NCI-H1092 treated with DMSO at 0.1 percent for 48 hours (cell line): Measurements from ENCODE around the gene PLCG2.
"Not testable (repeated sequence)": the region's sequence is repeated elsewhere in the genome, so short reads cannot be mapped to it uniquely, and the experiment has no call there.

Source experiments
- DNase-seq: peaks from one replicate; lab custom pipeline; 2025; lab: John Stamatoyannopoulos, UW

The PLCG2 gene

GRCh38 chr16:81790277-81790676, 11.2 kb downstream of the PLCG2 start:
- DNase-seq, result no peak

GRCh38 chr16:81790830-81791435, 11.8 kb downstream of the PLCG2 start:
- DNase-seq, result no peak

- no peak for DNase-seq
Observed at GRCh38 chr16:81792828-81793227, 13.7 kb downstream of the PLCG2 start.

- no peak for DNase-seq
Observed at GRCh38 chr16:81795193-81795592, 16.1 kb downstream of the PLCG2 start.

GRCh38 chr16:81796035-81796434, 16.9 kb downstream of the PLCG2 start:
- no peak for DNase-seq

- DNase-seq, result no peak
Observed at GRCh38 chr16:81796583-81797346, 17.7 kb downstream of the PLCG2 start.

GRCh38 chr16:81797443-81797842, 18.4 kb downstream of the PLCG2 start:
- DNase-seq, result no peak

- DNase-seq, result no peak
Observed at GRCh38 chr16:81798311-81799137, 19.4 kb downstream of the PLCG2 start.

GRCh38 chr16:81799138-81799504, 20.0 kb downstream of the PLCG2 start:
- no peak for DNase-seq

GRCh38 chr16:81801724-81802123, 22.6 kb downstream of the PLCG2 start:
- not testable (repeated sequence) for DNase-seq

GRCh38 chr16:81803332-81803731, 24.2 kb downstream of the PLCG2 start:
- DNase-seq, result no peak

GRCh38 chr16:81804134-81804610, 25.1 kb downstream of the PLCG2 start:
- no peak for DNase-seq

- DNase-seq, result no peak
Observed at GRCh38 chr16:81806696-81807095, 27.6 kb downstream of the PLCG2 start.

- no peak for DNase-seq
Observed at GRCh38 chr16:81807767-81808358, 28.8 kb downstream of the PLCG2 start.

- DNase-seq, result no peak
Observed at GRCh38 chr16:81808933-81809480, 29.9 kb downstream of the PLCG2 start.

- no peak for DNase-seq
Observed at GRCh38 chr16:81809567-81809966, 30.5 kb downstream of the PLCG2 start.

- DNase-seq, result no peak
Observed at GRCh38 chr16:81810361-81810760, 31.3 kb downstream of the PLCG2 start.

GRCh38 chr16:81810894-81811538, 31.9 kb downstream of the PLCG2 start:
- no peak for DNase-seq

GRCh38 chr16:81813648-81814047, 34.6 kb downstream of the PLCG2 start:
- no peak for DNase-seq

- DNase-seq, result no peak
Observed at GRCh38 chr16:81814751-81815428, 35.8 kb downstream of the PLCG2 start.

GRCh38 chr16:81815429-81815766, 36.3 kb downstream of the PLCG2 start:
- no peak for DNase-seq
